Measurements from ENCODE around the gene OPRL1.

Gene OPRL1

GRCh38 chr20:64074184-64074789 is 5.6 kb upstream of the OPRL1 start:
- no peak for DNase-seq (ENCODE audit: low spot score)
- peak overlapping the region; percentile 47 for H3K27ac ChIP-seq
- no peak for TF ChIP-seq CTCF (conservative IDR thresholded peaks at IDR 0.05; ENCODE audit: low read depth)
- POLR2A ChIA-PET (ENCODE audit: low non-redundant PET), result no interaction called here
- CTCF ChIA-PET, result interaction anchor here (0.6 to 3.6 kb wide), 5 partner anchors 9 to 101 kb away, joined by 5 to 18 read pairs (median 6); partner anchors contain the start of gene LKAAEAR1

GRCh38 chr20:64074963-64075362 is 4.9 kb upstream of the OPRL1 start:
- no peak for DNase-seq (ENCODE audit: low spot score)
- TF ChIP-seq CTCF (conservative IDR thresholded peaks at IDR 0.05; ENCODE audit: low read depth), result no peak
- POLR2A ChIA-PET (ENCODE audit: low non-redundant PET), result interaction anchor here (1.0 kb wide), 1 partner anchor 12 kb away, joined by 3 read pairs; the partner anchor contains the start of gene TCEA2
- CTCF ChIA-PET, result interaction anchor here (0.6 to 0.7 kb wide), 2 partner anchors 12 to 41 kb away, joined by 3 to 5 read pairs; no protein-coding TSS in a partner anchor
- peak overlapping the region; percentile 47 for H3K27ac ChIP-seq

- no peak for TF ChIP-seq CTCF (conservative IDR thresholded peaks at IDR 0.05; ENCODE audit: low read depth)
- DNase-seq (ENCODE audit: low spot score), result no peak
- ChIA-PET CTCF (interaction anchor here (0.7 to 2.5 kb wide), 4 partner anchors 12 to 44 kb away, joined by 3 to 10 read pairs (median 4); no protein-coding TSS in a partner anchor), POLR2A (ENCODE audit: low non-redundant PET) (interaction anchor here (0.5 to 1.0 kb wide), 2 partner anchors 13 to 14 kb away, joined by 3 to 8 read pairs; partner anchors contain the start of gene TCEA2)
- peak overlapping the region; percentile 47 for H3K27ac ChIP-seq
These were observed 4.3 kb upstream of the OPRL1 start for GRCh38 chr20:64075556-64075955.

- 0 out of 2 replicates have a peak overlapping the region, but pooled peaks have one; percentile 0 for H3K27ac ChIP-seq
- TF ChIP-seq CTCF (conservative IDR thresholded peaks at IDR 0.05; ENCODE audit: low read depth), result no peak
- no peak for DNase-seq (ENCODE audit: low spot score)
- CTCF ChIA-PET, result interaction anchor here (0.9 to 2.5 kb wide), 3 partner anchors 19 to 44 kb away, joined by 4 to 10 read pairs (median 5); no protein-coding TSS in a partner anchor
- POLR2A ChIA-PET (ENCODE audit: low non-redundant PET), result interaction anchor here (0.5 to 1.0 kb wide), 3 partner anchors 13 to 479 kb away, joined by 3 to 8 read pairs (median 5); partner anchors contain the start of gene TCEA2
These were observed 3.6 kb upstream of the OPRL1 start for GRCh38 chr20:64076061-64076997.

GRCh38 chr20:64077094-64077493 is 2.8 kb upstream of the OPRL1 start:
- POLR2A ChIA-PET (ENCODE audit: low non-redundant PET), result interaction anchor here (0.6 to 1.0 kb wide), 2 partner anchors 9 to 480 kb away, joined by 3 to 5 read pairs; no protein-coding TSS in a partner anchor
- no peak for DNase-seq (ENCODE audit: low spot score)
- CTCF ChIA-PET, result interaction anchor here (2.5 kb wide), 1 partner anchor 20 kb away, joined by 10 read pairs; no protein-coding TSS in a partner anchor

More at GRCh38 chr20:64077094-64077493, 2.8 kb upstream of the OPRL1 start:
- no peak for TF ChIP-seq CTCF (conservative IDR thresholded peaks at IDR 0.05; ENCODE audit: low read depth)
- H3K27ac ChIP-seq, result no peak overlapping the region

All from RWPE1 (cell line).